Dedifferentiated amniotic fluid mesenchymal stem cell (primary cell): ENCODE results near the gene LYSMD4.

Source experiments
- DNase-seq: peaks from one replicate; pipeline ENCODE4 v3.0.0-alpha.2; 2016; ENCODE audit errors: extremely low spot score

LYSMD4 gene

DNA sequence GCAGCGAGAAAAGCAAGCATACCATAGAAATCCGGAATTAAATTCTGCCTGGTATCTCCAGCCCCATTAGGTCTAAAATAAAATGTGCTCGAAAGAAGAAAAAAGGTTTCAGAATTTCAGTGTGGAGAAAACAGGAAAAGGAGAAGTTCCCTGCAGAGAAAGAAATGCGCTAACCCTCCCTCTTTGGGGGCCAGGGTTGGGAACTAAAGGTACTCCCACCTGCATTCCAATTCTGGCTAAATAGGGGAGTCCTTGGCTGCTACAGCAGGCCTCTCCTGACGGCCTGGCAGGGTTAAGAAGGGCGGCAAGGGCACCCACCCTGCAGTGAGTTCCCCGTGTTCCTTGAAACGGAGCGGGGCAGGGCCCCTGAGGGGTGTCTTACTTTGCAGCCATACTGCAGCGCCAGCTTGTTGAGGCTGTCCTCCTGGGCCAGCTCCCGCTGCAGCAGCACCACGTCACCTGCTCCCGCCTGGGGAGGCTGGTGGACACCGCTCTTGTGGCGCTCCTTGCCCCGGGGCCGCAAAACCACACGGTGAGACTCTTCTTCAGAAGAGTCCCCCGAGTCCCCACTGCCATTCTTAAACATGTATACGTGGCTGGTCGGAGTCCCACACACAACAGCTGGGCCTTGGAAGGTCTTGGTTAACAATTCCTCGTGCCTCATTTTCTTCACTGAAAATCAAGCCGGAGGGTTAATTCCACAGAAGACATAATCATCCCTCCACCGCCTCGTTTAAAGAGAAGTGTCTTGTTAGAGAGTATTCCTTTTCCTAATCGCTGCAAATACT lies 1.7 kb downstream of the LYSMD4 start:
- no peak for DNase-seq

DNA sequence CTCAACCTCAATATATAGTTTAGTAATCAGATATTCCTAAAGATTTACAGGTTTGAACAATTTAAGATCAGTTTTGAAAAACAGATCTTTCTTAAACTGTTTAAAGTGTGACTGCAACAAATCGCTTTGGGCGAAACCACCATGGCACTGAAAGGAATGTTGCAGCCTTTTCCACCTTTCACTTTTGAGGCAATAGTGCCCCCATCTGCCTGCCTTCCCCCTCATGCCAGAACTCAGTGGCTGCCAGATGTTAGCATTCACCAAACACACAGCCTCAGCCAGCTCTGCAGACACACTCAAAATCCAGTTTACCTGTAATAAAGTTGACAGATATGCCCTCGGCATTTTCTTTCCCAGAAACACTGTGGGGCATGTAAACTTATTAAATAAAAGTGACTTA lies 3.3 kb downstream of the LYSMD4 start:
- DNase-seq: peak; percentile 54

DNA sequence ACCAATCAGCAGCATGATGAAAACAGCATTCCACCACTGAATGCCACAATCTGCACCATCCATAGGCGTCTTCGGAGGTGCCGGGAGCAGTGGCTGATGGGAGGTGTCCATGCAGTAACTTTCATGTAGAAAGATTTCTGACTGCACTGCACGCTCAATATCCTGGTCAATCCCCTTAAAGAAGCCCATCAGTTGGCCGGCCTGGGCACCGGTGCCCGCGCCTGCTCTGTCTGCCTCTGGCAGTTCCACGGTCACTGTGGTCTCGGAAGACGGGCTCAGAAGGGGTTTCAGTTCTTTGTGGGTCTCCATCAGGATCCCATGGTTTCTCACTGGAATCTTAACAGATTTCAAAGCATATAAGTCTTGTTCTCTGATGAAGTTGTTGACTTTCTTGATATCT lies 3.9 kb downstream of the LYSMD4 start:
- DNase-seq: no peak

DNA sequence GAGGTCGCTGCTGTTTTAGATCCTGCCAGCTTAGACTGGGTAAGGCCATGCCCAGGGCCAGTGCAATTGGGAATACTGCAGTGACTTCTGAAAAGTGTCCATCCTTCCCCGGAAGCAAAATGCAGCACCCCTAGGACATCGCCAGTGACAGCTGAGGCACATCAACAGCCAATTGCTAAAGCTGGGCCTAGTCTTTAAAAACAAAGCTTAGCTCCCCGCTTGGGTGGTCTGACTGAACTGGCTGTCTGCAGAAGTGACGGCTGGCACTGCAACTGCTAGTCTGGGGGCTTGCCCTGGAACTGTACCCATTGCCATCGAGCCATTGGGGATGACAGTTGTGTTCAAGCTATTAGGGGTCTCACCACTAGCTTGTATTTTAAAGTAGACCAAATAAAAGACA lies 4.3 kb downstream of the LYSMD4 start:
- no peak for DNase-seq

DNA sequence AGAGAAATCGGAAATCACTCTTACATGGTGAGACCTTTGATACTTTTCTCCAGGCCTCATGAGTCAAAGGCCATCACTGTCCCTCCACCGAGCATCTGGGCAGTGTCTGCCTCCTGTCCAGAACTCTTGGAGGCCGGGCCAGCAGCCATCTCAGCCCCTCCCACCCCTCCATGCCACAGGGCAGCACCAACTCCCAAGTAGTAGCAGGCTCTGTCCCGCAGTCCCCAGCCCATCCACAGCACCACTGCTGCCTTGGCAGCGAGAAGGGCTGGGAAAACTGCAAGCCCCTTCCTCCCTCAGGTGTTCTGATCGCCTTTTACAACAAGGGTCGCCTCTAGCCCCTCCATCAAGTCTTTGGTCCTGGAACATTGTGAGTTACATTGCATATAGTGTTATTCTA lies 5.5 kb downstream of the LYSMD4 start:
- no peak for DNase-seq

DNA sequence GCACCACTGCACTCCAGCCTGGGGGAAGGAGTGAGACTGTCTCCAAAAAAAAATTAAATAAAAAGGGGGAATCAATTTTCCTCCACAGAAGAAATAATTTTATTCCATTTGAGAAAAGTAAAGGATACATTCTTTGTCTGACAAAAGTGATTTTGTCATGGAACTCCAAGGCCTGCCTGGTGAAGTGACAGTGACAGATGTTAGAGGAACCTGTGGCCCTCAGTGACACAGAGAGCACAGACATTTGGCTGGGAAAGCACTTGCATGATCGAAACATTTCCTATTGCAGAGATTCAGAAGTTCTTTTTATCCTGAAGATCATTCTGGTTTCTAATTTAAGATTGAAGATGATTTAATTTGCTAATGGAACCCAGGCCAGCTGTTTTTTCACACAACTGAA lies 5.9 kb downstream of the LYSMD4 start:
- DNase-seq: no peak

DNA sequence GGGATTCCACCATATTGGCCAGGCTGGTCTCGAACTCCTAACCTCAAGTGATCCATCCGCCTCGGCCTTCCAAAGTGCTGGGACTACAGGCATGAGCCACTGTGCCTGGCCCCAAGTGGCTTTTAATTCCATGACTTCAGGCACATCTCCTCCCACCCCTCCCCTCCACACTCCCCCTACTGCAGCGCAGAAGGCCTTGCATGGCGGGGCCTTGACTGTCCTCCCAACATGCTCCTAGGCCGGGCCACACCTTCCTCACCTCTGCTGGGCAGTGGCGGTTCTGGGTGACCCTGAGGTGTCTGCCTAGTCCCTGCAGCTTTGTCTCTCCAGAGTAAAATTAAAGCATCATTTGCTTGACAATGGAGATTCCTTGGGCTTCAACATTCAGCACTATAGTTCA lies 6.9 kb downstream of the LYSMD4 start:
- DNase-seq: no peak

DNA sequence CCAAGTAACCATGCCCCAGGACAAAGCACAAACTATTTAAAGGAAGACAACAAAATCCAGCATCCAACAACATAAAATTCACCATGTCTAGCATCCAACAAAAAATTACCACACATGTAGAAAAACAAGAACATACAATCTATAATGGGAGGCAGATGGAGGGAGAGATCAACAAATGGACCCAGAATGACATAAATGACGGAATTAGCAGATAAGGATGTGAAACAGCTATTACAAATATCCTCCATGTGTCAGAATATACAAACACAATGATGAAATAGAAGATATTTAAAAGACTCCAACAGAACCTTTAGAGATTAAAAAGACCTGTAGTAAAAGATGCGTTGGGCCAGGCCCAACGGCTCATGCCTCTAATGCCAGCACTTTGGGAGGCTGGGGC lies 10.8 kb downstream of the LYSMD4 start:
- DNase-seq: no peak

DNA sequence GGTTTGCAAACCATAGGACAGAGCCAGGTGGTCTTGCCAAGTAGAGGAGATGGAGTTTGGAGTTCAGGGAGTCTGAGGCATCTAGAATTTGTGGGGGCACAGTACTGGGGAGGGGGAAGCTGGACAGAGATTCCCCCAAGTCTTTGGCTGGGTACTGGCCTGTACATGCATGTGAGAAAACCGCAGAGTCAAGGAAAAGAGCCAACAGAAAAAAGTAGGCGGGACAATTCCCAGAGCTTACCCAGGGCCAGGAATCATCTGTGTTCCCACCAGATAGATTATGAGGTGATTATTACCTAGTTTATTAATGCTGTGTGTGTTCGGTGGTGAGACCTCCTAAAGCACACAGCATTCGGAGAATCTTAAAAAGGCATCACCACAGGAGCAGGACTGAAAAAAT lies 11.3 kb downstream of the LYSMD4 start:
- no peak for DNase-seq

DNA sequence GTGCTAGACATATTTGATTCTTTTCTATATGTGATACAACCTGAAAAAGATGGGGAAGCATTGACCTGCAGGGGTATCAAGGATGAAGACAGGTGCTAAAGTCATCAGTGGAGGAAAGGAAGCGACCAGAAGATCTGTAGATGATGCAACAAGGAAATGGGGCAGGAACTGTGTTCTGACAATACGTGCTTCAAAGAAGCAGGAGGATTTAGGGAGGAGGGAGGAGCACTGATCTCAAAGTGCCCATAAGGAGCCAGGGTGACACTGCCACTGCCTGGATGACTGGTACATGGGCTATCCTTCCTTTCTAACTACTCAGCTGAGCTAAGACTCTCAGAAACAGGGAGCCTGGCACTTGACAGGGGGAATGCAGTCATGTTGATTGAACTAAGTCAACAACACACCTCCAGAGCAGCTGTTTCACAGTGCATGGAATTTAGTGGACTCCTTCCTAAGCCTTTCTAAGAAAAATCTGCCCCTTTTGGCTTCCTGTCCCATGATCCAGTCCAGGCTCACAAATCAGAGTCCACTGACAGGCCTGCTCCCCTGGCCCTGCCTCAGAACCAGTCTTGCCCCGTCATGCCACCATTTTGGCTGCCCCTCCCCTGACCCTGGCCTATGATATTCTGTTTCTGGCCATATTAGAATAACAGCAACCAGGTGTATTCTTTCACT lies 12.0 kb downstream of the LYSMD4 start:
- DNase-seq: no peak

DNA sequence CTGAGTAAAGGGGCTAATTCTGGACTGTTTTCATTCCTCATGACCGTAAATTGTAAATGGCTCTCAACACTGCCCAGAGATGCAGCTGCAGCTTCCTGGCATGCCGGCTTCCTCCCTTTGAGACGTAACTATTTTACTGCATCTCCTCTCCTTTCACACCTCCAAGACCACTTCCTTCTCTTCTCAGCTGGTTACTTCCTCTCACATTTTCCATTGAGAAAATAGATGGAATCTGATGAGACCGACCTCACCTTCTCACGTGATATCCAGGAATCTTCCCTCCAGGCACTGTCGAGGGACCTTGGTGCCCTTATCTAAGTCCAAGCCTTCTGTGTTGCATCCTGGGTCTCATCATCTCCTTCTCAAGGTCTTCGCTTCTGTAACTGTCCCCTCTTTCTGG lies 12.7 kb downstream of the LYSMD4 start:
- DNase-seq: no peak

DNA sequence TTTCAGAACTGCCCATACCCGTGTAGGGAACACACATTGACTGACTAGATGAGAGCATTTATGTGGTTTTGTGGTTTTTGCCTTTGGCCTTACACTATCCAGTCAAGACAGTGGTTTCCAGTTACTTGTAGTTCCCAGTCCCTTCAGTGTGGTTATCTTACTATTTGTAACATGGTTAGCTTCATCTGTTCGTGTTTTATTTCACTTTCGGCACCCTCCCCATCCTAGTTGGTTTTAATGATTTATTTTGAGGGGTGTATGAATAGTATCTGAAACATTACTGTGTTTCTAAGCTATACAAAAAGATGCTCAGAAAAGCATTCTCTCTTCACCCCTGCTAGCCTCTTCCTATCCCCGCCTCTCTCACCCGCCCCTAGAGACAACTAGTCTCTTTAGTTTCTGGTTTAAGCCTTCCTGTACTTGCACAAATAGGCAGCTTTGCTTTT lies 14.1 kb downstream of the LYSMD4 start:
- DNase-seq: no peak

DNA sequence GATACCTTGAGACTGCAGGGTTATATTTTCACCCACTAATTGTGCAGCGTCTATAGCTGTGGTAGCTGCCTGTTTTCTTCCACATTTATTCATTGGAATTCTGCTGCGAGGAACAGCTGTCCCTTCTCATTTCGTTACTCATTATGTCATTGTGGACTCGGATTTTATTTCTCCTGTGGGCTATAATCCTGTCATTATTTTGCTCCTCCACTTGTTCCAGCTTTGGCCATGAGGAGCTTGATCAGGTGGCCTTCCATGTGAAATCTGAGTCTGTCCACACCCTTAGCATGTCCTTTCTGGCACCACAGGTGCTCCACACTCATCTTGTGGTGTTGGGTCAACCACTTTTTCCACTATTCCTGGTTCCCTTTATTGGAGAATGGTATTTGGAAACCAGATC lies 14.8 kb downstream of the LYSMD4 start:
- no peak for DNase-seq

DNA sequence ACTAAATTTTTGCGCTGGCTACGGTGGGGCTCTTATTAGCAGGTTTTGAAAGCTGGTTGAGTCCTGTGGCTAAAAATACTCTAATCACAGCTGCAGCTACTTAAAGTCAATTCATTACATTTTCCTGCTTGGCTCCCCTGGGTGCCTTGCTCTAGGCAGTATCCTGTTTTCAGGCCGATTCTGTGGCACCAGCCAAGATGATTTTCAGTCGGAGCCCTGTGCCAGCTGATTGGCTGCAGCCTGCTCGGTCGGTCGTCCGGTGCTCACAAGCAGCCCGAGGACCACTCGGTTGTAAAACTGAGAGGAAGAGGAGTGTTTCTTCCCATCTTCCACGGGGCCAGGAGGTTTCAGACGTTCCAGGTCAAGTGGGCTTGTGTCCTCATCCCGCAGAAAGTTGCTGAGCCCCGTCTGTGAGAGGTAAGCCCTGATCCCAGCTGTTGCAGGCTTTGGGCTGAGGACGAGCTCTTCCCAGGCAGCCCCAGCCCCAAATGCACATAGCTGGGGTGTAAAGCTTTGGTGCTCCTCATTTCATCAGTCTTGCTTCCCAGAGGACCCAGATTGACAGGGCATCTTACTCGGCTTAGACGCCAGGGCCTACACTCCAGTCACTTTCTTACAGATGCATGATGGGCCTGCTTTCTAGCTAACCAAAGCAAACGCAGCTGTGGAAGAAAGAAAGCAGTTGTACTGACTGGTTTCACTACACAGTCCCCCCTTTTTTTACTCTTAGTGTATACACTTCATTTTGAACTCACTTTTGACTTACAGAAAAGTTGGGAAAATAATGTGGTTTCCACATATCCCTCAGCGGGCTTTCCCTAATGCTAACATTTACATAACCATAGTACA lies 15.9 kb downstream of the LYSMD4 start:
- DNase-seq: no peak

DNA sequence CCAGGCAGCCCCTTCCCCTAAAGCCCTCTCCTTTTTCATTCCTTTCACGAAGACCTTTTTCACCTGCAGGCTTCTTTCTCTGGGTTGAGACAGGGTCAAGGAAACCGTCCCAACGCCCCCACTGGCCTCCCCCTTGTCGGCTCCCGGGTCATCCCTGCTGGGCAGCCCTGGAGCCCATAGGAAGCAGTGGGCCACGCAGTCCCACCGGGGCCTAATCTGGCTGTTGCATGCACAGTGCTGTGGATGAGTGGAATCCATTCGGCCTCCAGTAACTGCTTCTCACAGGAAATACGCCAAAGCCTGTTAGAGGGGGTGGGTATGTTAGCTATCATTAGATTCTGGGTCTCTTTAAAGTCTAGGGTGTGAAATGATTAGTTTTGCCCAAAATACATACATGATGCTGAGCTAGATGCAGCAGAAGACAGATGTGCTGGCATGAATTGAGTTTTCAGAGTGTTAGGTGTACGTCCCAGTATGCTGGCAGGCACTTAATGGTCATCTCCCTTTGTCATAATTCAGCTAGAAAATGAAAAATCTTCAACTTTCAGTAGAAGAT lies 16.6 kb downstream of the LYSMD4 start:
- DNase-seq: no peak

DNA sequence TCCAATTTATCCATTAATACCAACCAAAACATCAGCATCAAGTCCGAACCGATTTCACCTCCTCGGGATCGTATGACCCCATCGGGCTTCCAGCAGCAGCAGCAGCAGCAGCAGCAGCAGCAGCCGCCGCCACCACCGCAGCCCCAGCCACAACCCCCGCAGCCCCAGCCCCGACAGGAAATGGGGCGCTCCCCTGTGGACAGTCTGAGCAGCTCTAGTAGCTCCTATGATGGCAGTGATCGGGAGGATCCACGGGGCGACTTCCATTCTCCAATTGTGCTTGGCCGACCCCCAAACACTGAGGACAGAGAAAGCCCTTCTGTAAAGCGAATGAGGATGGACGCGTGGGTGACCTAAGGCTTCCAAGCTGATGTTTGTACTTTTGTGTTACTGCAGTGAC lies 20.8 kb downstream of the LYSMD4 start:
- no peak for DNase-seq

DNA sequence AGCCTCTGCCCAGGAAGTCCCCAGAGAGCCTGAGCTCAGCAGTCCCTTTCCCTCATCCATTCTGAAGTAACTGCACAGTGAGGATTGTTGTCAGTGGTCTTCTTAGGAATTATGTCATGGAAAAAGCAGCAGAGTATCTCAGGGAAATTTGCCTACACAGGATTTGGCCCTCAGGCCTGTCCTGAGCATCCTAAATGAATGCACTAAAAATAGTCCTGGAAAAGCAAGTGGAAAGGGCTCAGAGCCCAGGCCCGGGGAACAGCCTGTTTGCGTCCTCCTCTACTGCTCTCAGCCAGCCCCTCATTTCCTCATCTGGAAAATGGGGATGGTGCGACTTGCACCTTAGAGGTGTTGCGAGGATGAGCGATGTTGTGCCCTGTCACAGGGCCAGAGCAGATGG lies 21.6 kb downstream of the LYSMD4 start:
- no peak for DNase-seq

DNA sequence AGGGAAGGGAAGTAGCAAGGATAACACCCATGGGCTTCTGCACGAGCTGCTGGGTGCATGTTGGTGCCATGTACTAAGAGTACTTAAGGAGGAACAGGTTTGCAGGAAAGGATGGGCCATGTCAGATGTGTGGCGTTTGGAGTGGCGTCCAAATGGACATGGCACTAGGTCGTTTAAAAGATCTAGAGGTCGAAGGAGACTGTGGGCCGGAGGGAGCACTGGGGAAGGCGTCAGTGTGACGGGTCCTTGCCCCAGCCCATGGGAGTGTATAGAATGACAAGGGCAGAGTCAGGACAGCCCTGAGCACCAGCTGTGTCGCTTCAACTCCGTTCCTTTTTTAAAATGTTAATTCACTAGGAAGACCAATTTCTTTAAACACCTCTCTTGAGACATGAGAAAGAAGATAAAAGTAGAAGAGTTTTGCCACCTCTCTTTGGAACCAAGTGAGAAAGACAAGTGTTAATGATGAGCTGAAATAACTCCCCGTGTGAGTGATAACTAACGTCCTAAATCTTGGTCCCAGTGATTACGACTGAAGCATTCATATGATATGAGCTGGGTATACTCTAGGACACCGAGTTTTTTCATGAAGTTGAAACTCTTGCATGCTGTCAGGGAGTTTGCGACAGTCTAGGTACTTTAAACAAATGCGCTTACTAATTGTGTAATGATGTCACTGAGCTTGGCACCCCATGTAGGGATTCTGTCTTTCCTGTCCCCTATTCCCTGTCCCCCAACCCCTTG lies 23.8 kb downstream of the LYSMD4 start:
- no peak for DNase-seq

DNA sequence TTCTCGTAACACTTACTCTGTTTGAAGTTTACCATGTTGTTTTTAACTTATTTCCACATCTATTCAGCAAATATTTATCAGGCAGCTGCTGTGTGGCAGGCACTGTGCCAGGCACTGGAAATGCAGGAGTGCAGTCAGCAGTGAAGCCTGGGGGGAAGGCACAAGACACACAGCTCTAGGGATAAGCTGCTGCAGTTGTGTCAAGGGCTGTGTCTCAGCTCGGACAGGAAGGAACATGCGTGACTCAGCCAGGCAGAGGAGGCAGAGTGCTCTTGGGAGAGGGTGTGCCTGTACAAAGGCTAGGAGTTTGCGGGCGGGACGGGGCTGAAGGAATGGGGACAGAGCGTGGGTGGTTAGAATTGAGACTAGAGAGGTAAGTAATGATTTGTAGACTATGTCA lies 24.7 kb downstream of the LYSMD4 start:
- peak; percentile 85 for DNase-seq

DNA sequence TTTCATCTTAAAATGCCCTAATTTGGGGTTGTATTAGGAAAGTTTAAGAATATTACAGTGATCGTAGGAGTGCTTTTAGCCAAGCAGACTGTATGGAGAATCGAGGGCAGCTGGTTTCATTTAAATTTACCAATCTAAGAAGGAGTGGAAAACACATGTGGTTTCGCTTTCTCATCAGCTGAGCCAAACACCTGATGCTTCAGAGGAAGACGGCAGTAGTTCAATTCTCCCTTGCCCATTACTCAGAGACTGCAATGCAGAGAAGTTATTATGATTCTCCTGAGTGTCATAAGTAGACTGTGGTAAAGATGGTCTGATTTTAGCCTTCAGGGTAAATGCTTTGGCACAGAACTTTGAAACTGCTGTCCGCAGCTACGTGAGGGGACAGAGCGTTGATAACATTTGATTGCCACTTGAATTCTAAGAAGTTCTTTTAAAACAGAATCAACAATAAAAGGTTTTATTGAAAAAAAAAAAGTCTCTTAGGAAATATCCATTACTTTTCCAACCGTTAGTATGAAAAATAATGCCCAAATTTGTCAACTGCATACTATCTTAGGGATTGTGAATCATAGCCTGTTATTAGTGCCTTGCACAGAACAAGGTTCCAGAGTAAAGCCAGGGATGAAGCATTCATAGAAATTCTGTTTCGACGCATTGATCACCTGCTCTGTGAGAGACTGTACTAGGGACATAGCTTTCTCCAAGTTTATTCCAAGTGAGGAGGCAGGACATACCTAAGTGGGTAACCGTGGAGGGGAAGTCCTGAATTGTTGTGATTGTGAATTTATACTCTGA lies 25.6 kb downstream of the LYSMD4 start:
- DNase-seq: peak; percentile 38
